ENCODE results near the gene EED. TPM values are rescaled to one million over a fixed set of nuclear protein-coding genes. Genes with fewer than 3 reads are reported as not detected.
A peak's percentile ranks its signal among the peaks of the same experiment; 100 is the strongest.
"Not testable (repeated sequence)": the region's sequence is repeated elsewhere in the genome, so short reads cannot be mapped to it uniquely, and the experiment has no call there.

The EED gene
- total RNA-seq, 1 donor from 2014 or later = 29.7 TPM

DNA sequence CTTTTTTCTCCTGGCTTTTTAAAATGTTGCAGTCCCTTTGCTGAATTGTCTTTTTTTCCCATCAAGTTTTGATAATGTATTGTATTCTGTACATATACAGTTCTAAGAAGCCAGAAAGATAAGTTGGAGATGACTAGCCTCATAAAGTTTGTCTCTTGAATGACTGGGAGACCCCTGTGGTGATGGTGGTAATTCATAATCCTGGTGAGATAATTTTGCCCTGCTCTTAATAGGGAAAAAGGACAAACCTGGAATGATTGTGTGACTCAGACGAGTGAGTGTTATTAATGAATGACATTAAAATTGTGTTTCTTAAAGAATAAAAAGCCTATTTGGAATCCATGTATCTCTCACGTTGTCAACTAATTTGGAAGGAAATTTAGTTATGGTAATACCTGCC is 58.7 kb downstream of the EED start:
- intact Hi-C loops (cut with DNase I) = no loop called here
- Histone ChIP-seq H3K4me1 (peaks cover 22% of the 10 kb centered on the region), H3K27ac (no peak overlapping the region), H3K9me3 (no peaks in the 10 kb centered on the region), H3K36me3 (no peaks in the 10 kb centered on the region), H3K27me3 (no peaks in the 10 kb centered on the region), H3K4me3 (peak overlapping the region in 1 of 2 donors; percentile 83)
- no peak for DNase-seq (ENCODE audit: extremely low spot score in 2 of 2)
- no peak for TF ChIP-seq POLR2A (IDR thresholded peaks at IDR 0.05)
- TF ChIP-seq POLR2AphosphoS5 (IDR thresholded peaks at IDR 0.05; ENCODE audit: insufficient read depth in 1 of 2, low read depth in 1 of 2) = no peak
- TF ChIP-seq, protein P1, sequence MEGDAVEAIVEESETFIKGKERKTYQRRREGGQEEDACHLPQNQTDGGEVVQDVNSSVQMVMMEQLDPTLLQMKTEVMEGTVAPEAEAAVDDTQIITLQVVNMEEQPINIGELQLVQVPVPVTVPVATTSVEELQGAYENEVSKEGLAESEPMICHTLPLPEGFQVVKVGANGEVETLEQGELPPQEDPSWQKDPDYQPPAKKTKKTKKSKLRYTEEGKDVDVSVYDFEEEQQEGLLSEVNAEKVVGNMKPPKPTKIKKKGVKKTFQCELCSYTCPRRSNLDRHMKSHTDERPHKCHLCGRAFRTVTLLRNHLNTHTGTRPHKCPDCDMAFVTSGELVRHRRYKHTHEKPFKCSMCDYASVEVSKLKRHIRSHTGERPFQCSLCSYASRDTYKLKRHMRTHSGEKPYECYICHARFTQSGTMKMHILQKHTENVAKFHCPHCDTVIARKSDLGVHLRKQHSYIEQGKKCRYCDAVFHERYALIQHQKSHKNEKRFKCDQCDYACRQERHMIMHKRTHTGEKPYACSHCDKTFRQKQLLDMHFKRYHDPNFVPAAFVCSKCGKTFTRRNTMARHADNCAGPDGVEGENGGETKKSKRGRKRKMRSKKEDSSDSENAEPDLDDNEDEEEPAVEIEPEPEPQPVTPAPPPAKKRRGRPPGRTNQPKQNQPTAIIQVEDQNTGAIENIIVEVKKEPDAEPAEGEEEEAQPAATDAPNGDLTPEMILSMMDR (IDR thresholded peaks at IDR 0.05) = no peak

DNA sequence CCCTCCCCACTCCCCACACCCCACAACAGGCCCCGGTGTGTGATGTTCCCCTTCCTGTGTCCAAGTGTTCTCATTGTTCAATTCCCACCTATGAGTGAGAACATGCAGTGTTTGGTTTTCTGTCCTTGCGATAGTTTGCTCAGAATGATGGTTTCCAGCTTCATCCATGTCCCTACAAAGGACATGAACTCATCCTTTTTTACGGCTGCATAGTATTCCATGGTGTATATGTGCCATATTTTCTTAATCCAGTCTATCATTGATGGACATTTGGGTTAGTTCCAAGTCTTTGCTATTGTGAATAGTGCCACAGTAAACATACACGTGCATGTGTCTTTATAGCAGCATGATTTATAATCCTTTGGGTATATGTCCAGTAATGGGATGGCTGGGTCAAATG is 64.2 kb downstream of the EED start:
- H3K4me3 ChIP-seq; H3K36me3 ChIP-seq; H3K27ac ChIP-seq; H3K9me3 ChIP-seq; H3K4me1 ChIP-seq; H3K27me3 ChIP-seq; intact Hi-C loops (cut with DNase I); DNase-seq (ENCODE audit: extremely low spot score in 2 of 2): not testable (repeated sequence)

DNA sequence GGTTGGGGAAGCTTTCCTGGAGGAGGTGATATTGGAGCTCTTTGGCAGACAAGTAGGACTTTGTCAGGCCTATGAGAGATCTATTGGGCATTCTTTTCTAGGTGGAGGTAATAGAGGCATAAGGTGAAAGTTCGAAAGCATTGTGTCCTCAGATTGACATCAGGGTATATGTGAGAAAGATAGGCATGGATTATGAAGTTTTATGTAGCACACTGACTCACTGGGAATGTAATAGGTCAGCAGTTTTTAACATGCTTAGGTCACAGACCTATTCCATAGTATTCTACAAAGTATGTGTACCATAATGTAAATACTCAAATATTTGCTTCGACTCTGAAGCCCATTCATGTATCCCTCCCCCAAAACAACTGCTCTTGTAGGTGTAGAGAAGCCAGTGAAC is 69.2 kb downstream of the EED start:
- no peak overlapping the region for H3K4me3 ChIP-seq
- TF ChIP-seq POLR2AphosphoS5 (IDR thresholded peaks at IDR 0.05; ENCODE audit: insufficient read depth in 1 of 2, low read depth in 1 of 2) (no peak), POLR2A (IDR thresholded peaks at IDR 0.05) (no peak)
- TF ChIP-seq, protein P1 (IDR thresholded peaks at IDR 0.05) = no peak
- intact Hi-C loops (cut with DNase I) = no loop called here
- no peaks in the 10 kb centered on the region for H3K27me3 ChIP-seq
- H3K36me3 ChIP-seq = peaks cover 0 to 3% of the 10 kb centered on the region in 2 donors
- no peak overlapping the region for H3K27ac ChIP-seq
- H3K4me1 ChIP-seq = no peaks in the 10 kb centered on the region
- no peaks in the 10 kb centered on the region for H3K9me3 ChIP-seq
- DNase-seq (ENCODE audit: extremely low spot score in 2 of 2) = no peak

DNA sequence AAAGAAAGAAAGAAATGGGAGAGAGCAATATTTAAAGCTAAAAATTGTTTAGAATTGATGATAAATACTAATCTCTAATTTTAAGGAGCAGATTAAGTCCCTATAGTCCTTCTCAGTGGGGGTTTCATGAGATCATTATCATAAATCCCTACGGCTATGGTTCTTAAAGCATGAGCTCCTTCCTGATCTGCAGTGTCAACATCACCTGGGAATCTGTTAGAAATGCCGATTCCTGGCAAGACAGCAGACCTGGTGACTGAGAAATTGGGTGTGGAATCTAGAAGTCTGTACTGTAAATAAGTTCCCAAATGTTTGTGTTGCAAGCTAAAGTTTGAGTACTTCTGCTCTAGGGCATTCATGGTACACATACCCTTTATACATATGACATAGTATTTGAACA is 70.1 kb downstream of the EED start:
- H3K9me3 ChIP-seq = no peaks in the 10 kb centered on the region
- peaks cover 0 to 8% of the 10 kb centered on the region in 2 donors for H3K36me3 ChIP-seq
- TF ChIP-seq, protein P1 (IDR thresholded peaks at IDR 0.05) = no peak
- no peak for TF ChIP-seq POLR2A (IDR thresholded peaks at IDR 0.05)
- TF ChIP-seq POLR2AphosphoS5 (IDR thresholded peaks at IDR 0.05; ENCODE audit: insufficient read depth in 1 of 2, low read depth in 1 of 2) = no peak
- no peak overlapping the region for H3K27ac ChIP-seq
- H3K4me1 ChIP-seq = no peaks in the 10 kb centered on the region
- H3K27me3 ChIP-seq = no peaks in the 10 kb centered on the region
- no peak overlapping the region for H3K4me3 ChIP-seq
- intact Hi-C loops (cut with DNase I) = no loop called here
- DNase-seq (ENCODE audit: extremely low spot score in 2 of 2) = no peak

Small RNAs within 50 kb of the gene (small RNA-seq; reads per million reads assigned to genes)
- gene RF00017 (not detected), gene RN7SL225P (not detected)

Other genes with a start within 250 kb of the EED start
- gene PICALM, start 175.7 kb upstream of the EED start, total RNA-seq = 237 TPM
- 25.0 TPM for gene HIKESHI, start 57.5 kb downstream of the EED start, total RNA-seq
- not detected for gene CCDC81, start 130.1 kb downstream of the EED start, total RNA-seq

Measured in vagina (tissue), 2 donors.